LNCaP clone FGC (cell line): ENCODE results near the gene GPR34.
"Not testable (repeated sequence)": the region's sequence is repeated elsewhere in the genome, so short reads cannot be mapped to it uniquely, and the experiment has no call there.

Source experiments
- DNase-seq: peaks from one replicate; pipeline ENCODE4 v3.0.0-alpha.2; 2011; ENCODE audit warnings: low read depth
- H3K4me3 ChIP-seq: 2 replicates; pipeline ENCODE4 v1.5.1; 2011; ENCODE audit warnings: mild to moderate bottlenecking, low read depth, low read length, control low read depth
- CTCF ChIP-seq: IDR thresholded peaks from 2 replicates; pipeline ENCODE4 v1.5.1; 2012; ENCODE audit warnings: mild to moderate bottlenecking; ENCODE audit not compliant: control insufficient read depth, insufficient read depth; ENCODE audit errors: extremely low read depth

Gene GPR34

GRCh38 chrX:41664908-41665307 lies 23.9 kb upstream of the GPR34 start:
- H3K4me3 ChIP-seq, result no peak overlapping the region
- no peak for TF ChIP-seq CTCF
- DNase-seq, result no peak

DNA sequence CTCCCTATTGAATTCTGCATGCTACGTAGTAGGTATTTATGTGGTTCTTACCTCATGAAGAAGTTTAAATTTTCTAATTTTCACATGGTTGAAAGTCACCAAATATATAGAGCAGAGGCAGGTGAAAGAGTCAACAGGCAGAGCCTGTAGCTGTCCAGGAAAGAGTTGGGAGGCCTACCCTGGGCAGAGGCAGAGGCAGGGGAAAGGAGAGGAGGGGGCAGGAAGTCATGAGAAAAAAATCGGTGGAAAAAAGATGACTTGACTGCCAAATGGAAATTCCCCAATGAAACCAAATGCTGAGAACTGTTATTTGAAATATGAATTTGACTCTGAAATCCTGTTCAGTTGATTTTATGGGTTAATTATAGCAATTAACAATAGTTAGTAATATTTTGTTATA lies 23.1 kb upstream of the GPR34 start:
- H3K4me3 ChIP-seq, result no peak overlapping the region
- no peak for DNase-seq
- no peak for TF ChIP-seq CTCF

- DNase-seq, result no peak
- TF ChIP-seq CTCF, result no peak
- no peak overlapping the region for H3K4me3 ChIP-seq
These were observed 22.5 kb upstream of the GPR34 start for GRCh38 chrX:41666251-41666650.

DNA sequence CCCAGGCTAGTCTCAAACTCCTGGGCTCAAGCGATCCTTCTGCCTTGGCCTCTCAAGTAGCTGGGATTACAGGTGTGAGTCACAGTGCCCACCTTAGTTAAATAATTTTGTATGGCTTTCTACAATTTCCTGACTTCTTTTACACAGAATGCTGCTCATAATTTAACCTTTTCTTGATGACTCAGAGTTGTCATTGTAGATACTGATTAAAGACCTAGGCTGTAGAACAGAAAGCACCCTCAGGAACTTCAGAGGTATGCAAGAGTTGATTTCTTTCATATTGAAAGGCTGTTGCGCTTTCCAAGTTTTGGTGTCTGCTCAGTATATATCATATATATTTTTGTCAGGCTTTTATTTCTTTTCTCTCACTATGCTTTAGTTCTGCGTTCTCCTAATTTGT lies 21.1 kb upstream of the GPR34 start:
- no peak overlapping the region for H3K4me3 ChIP-seq
- DNase-seq, result no peak
- no peak for TF ChIP-seq CTCF

DNA sequence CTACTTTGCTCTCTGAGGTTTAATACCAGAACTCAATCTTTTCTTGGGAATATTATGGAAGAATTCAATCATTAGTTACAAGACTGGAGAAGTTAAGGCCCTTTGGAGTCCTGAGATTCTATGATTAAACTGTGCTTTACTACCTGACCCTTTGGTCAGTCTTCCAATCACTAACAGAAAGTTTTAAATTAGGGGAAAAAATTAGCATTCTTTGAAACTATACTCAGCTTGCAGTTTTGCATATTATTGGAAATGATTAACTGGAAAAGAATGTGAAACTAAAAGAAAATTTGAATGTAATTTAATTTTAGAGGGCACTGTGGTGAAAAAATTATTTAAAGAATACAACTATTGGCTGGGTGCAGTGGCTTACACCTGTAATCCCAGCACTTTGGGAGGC lies 18.7 kb upstream of the GPR34 start:
- H3K4me3 ChIP-seq, result no peak overlapping the region
- DNase-seq, result no peak
- no peak for TF ChIP-seq CTCF

DNA sequence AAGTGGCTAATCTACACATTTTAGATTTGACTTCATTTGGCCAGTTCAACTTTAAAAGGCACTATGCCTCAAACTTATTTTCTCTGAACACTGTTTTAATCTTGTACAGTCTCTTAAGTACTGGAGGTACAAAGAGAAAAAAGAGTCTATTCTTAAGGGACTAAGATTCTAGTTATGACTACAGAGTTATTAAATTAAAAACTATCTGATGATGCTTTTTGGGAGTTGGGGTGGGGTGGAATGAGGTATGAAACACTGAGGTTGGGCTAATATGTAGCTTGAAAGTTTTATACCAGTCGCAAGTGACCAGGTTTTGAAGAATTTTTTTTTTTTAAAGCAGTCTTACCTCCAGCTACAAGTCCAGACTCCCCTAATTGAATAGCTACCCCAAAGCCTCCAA lies 17.7 kb upstream of the GPR34 start:
- no peak for DNase-seq
- no peak overlapping the region for H3K4me3 ChIP-seq
- TF ChIP-seq CTCF, result no peak

DNA sequence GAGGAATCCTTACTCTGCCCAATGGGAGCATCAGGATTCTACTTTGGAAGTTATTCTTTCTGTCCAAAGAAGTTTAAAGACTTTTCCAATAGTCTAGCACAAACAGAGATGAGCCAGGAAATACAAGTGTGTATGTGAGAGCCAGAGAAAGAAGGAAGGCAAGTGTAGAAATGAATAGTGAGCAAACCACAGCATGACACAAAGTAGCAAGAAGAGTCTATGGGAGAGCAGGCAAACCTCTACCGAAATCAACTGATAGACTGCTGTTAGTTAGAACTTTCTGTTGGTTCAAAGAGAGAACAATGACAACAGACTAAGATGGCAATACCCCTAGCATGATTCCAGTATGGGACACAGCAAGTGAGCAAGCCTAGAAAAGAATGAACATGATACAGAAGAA lies 16.1 kb upstream of the GPR34 start:
- no peak overlapping the region for H3K4me3 ChIP-seq
- DNase-seq, result no peak
- TF ChIP-seq CTCF, result no peak

GRCh38 chrX:41676361-41676760 lies 12.4 kb upstream of the GPR34 start:
- DNase-seq, H3K4me3 ChIP-seq: not testable (repeated sequence)
